Epithelial cell of proximal tubule (primary cell): ENCODE data around the gene RIPK1. TPM values are rescaled to one million over a fixed set of nuclear protein-coding genes. Genes with fewer than 3 reads are reported as not detected.

Experiments used
- DNase-seq: peaks from one replicate; pipeline ENCODE4 v3.0.0-alpha.2; 2011; ENCODE audit warnings: low read depth
- H3K4me3 ChIP-seq: 2 replicates; pipeline ENCODE4 v1.5.1; 2011; ENCODE audit warnings: low read depth, mild to moderate bottlenecking, low read length
- CTCF ChIP-seq: conservative IDR thresholded peaks from 2 replicates; pipeline ENCODE4 v1.5.1; 2012; ENCODE audit warnings: low read depth, mild to moderate bottlenecking, low read length
- total RNA-seq: library from RNA; depleted of rRNA; stranded (reverse); fragments of >200 nt; gene quantifications from 2 replicates; pipeline ENCODE4 v1.2.3, GENCODE V29; 2015

Gene RIPK1
- total RNA-seq, 1 donor from 2014 or later = 12.9 TPM

DNA sequence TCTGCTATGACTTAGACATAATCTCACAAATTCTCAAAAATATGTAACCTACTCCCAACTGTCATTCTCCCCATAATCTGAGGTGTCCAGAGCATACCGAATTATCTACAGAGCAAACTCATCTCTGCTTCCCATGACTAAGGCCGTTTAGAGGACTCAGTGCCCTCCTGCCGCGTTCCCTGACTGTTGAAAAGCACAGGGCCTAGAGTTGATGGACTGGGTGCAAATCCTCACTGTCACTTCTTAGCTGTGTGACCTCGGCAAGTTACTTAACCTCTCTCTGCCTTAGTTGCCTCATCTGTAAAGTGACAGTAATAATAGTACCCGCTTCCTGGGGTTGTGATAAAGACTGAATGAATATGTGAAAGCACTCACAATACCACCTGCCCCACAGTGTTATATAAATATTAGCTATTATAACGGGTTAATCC lies 93.8 kb downstream of the RIPK1 start:
- TF ChIP-seq CTCF = no peak
- no peak for DNase-seq
- H3K4me3 ChIP-seq = peak overlapping the region; percentile 77

DNA sequence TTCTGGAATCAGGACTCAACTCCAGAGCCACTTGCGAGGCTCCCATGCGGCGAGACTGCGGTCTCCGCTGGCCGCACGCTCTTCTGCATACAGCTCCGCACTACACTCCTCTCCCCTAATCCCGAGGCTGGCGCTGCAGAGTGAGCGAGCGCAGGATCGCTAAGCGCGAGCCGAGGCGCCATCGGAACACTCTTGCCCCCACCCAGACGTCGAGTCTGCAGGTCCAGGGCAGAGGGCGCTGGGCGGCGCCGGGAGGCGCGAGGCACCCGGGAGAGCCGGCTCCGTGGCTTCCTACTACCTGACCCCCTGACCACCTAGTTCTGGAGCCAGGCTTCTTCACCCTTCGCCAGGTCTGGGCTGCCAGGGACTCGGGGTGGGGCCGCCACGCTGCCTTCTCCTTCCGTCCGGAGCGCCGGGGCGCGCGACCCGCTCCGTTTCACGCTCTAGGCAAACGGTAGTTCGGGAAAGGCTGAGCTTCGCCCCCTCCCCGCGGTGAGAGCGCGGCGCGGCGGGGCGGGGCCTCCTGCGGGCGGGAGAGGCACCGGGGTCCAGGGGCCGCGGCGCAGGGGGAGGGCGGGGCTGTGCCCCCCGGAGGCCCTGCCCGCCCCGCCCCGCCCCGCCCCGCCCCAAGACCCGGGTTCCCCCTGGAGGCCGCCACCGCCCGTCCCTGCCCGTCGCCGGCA lies 94.4 kb downstream of the RIPK1 start:
- no peak for TF ChIP-seq CTCF
- no peak for DNase-seq
- peak overlapping the region; percentile 77 for H3K4me3 ChIP-seq

GRCh38 chr6:3163248-3163594 lies 94.9 kb downstream of the RIPK1 start:
- TF ChIP-seq CTCF = no peak

GRCh38 chr6:3164388-3164787 lies 96.1 kb downstream of the RIPK1 start:
- no peak for TF ChIP-seq CTCF
- no peak overlapping the region for H3K4me3 ChIP-seq
- no peak for DNase-seq

More at GRCh38 chr6:3163248-3163594, 94.9 kb downstream of the RIPK1 start:
- H3K4me3 ChIP-seq = peak overlapping the region; percentile 77
- no peak for DNase-seq

Other genes with a start within 250 kb of the RIPK1 start
- gene SERPINB1, start 226.6 kb upstream of the RIPK1 start, total RNA-seq = 23.7 and 32.4 TPM in 2 replicates
- gene SERPINB9, start 165.2 kb upstream of the RIPK1 start, total RNA-seq = 17.4 and 29.6 TPM in 2 replicates
- 103 and 120 TPM in 2 replicates for gene SERPINB6, start 96.9 kb upstream of the RIPK1 start, total RNA-seq
- gene NQO2, start 68.6 kb upstream of the RIPK1 start, total RNA-seq = 12.7 and 20.7 TPM in 2 replicates
- gene BPHL, start 50.2 kb downstream of the RIPK1 start, total RNA-seq = 15.1 and 30.7 TPM in 2 replicates
- 158 and 190 TPM in 2 replicates for gene TUBB2A, start 89.0 kb downstream of the RIPK1 start, total RNA-seq
- 213 and 219 TPM in 2 replicates for gene TUBB2B, start 159.2 kb downstream of the RIPK1 start, total RNA-seq
- gene PSMG4, start 190.5 kb downstream of the RIPK1 start, total RNA-seq = 24.6 and 28.6 TPM in 2 replicates